Measurements from ENCODE around the gene NACC2.
A peak's percentile ranks its signal among the peaks of the same experiment; 100 is the strongest.

The NACC2 gene

GRCh38 chr9:136128436-136128835, 33.3 kb upstream of the NACC2 start:
- no peak for DNase-seq

- DNase-seq, result no peak
These were observed 32.2 kb upstream of the NACC2 start for GRCh38 chr9:136127313-136127712.

- DNase-seq, result no peak
These were observed 30.0 kb upstream of the NACC2 start for GRCh38 chr9:136124976-136125692.

GRCh38 chr9:136122425-136123383, 27.6 kb upstream of the NACC2 start:
- DNase-seq, result peak; percentile 43

GRCh38 chr9:136121801-136122200, 26.7 kb upstream of the NACC2 start:
- DNase-seq, result no peak

GRCh38 chr9:136120438-136120844, 25.4 kb upstream of the NACC2 start:
- DNase-seq, result no peak

GRCh38 chr9:136119883-136120393, 24.8 kb upstream of the NACC2 start:
- DNase-seq, result no peak

GRCh38 chr9:136119061-136119882, 24.2 kb upstream of the NACC2 start:
- DNase-seq, result no peak

- DNase-seq, result peak; percentile 99
These were observed 23.4 kb upstream of the NACC2 start, which contains the start of gene TMEM250 for GRCh38 chr9:136118320-136119060. TSS of gene TMEM250 (minus strand) at chr9:136118875. CDS start at chr9:136116900, 1,975 bp downstream.

GRCh38 chr9:136117916-136118319, 22.8 kb upstream of the NACC2 start:
- no peak for DNase-seq

GRCh38 chr9:136117291-136117915, 22.3 kb upstream of the NACC2 start:
- DNase-seq, result no peak

- DNase-seq, result no peak
These were observed 21.4 kb upstream of the NACC2 start for GRCh38 chr9:136116360-136117098.

GRCh38 chr9:136115641-136116359, 20.7 kb upstream of the NACC2 start:
- DNase-seq, result no peak

GRCh38 chr9:136115206-136115605, 20.1 kb upstream of the NACC2 start:
- no peak for DNase-seq

- no peak for DNase-seq
These were observed 19.5 kb upstream of the NACC2 start for GRCh38 chr9:136114610-136115009.

- DNase-seq, result no peak
These were observed 17.5 kb upstream of the NACC2 start for GRCh38 chr9:136112541-136112940.

GRCh38 chr9:136111910-136112309, 16.8 kb upstream of the NACC2 start:
- DNase-seq, result no peak

GRCh38 chr9:136111190-136111589, 16.1 kb upstream of the NACC2 start:
- DNase-seq, result no peak

- no peak for DNase-seq
These were observed 15.3 kb upstream of the NACC2 start for GRCh38 chr9:136110082-136111061.
